WTC11 (cell line): Measurements from ENCODE around the gene PRXL2A.

Experiments used
- CTCF ChIP-seq: fragments of 200-600 bp; IDR thresholded peaks from 2 replicates; pipeline ENCODE4 v1.8.0; 2022; ENCODE audit warnings: antibody characterized with exemption
- GTF2I ChIP-seq: fragments of 250-450 bp; sonication (Bioruptor Pico); conservative IDR thresholded peaks from 2 replicates; pipeline ENCODE4 v1.4.0; 2021; ENCODE audit warnings: mild to moderate bottlenecking
- MLX ChIP-seq: sonication (generic); formaldehyde crosslinking; IDR thresholded peaks from 2 replicates; pipeline ENCODE4 v1.8.1; 2023; ENCODE audit warnings: mild to moderate bottlenecking, missing genetic modification reagents, moderate library complexity
- ZNF263 ChIP-seq: sonication (generic); formaldehyde crosslinking; IDR thresholded peaks from 2 replicates; pipeline ENCODE4 v1.8.1; 2022; ENCODE audit warnings: low read depth, mild to moderate bottlenecking, moderate library complexity, missing genetic modification reagents

GRCh38 chr10:80474941-80475340 is 66.6 kb downstream of the PRXL2A start:
- TF ChIP-seq MLX (CRISPR knock-in tag) (no peak), CTCF (no peak), GTF2I (CRISPR knock-in tag) (no peak), ZNF263 (CRISPR knock-in tag) (no peak)
